ENCODE results near the gene OR52R1.

- TF ChIP-seq CTCF (conservative IDR thresholded peaks at IDR 0.05; ENCODE audit: low read length) (no peak), EZH2phosphoT487 (IDR thresholded peaks at IDR 0.05; ENCODE audit: borderline replicate concordance, low read depth, low read length) (no peak)
Measured at GRCh38 chr11:4768094-4768493, 36.1 kb downstream of the OR52R1 start.
